ENCODE results near the gene AXL. TPM values are rescaled to one million over a fixed set of nuclear protein-coding genes. Genes with fewer than 3 reads are reported as not detected.
"Not testable (repeated sequence)": the region's sequence is repeated elsewhere in the genome, so short reads cannot be mapped to it uniquely, and the experiment has no call there.

Gene AXL
- total and polyA plus RNA-seq, 9 of the 15 experiments (the other 6 are each of a cell fraction or from before 2014, with no cell fraction given), result 0.80 to 6.6 (median 1.6) TPM

- intact Hi-C loops (cut with micrococcal nuclease) (loop anchor here (5.0 kb wide), 1 partner anchor 34 kb away; the partner anchor contains the start of gene HNRNPUL1), in situ Hi-C loops (cut with MboI) (no loop called here)
- H3K79me2 ChIP-seq (ENCODE audit: control insufficient read depth, insufficient read depth, low read length), result no peaks in the 10 kb centered on the region
- no peaks in the 10 kb centered on the region; a peak in 1 of 5 replicates for H3K27me3 ChIP-seq (ENCODE audit: control insufficient read depth in 2 of 2, insufficient read depth in 2 of 2, low read length in 2 of 2)
- H3K9me3 ChIP-seq (replicated peaks; ENCODE audit: control insufficient read depth, insufficient read depth, low read depth, low read length), result no peaks in the 10 kb centered on the region
- FAIRE-seq (no peak), DNase-seq (ENCODE audit: extremely low read depth in 1 of 4, low spot score in 3 of 4) (no peak), ATAC-seq (no peak)
- ChIA-PET POLR2A (interaction anchor here (0.6 kb wide), 1 partner anchor 124 kb away, joined by 3 read pairs; no protein-coding TSS in a partner anchor), CTCF (ENCODE audit: low intra/inter-chr PET ratio) (no interaction called here)
- no peak for TF ChIP-seq CBX1 (IDR thresholded peaks at IDR 0.05; ENCODE audit: low read depth)
- no peak for TF ChIP-seq NFIX (CRISPR knock-in tag; IDR thresholded peaks at IDR 0.05; ENCODE audit: low read depth)
- no peak for TF ChIP-seq RBM34 (IDR thresholded peaks at IDR 0.05; ENCODE audit: borderline replicate concordance, insufficient read depth, low read length)
- TF ChIP-seq EP400 (IDR thresholded peaks at IDR 0.05), result no peak
- 93% methylated on average over 3 of the region's 3 CpGs for WGBS (ENCODE audit: insufficient coverage, low coverage, missing lambda C conversion rate)
- no peaks in the 10 kb centered on the region for H3K9me1 ChIP-seq (ENCODE audit: control insufficient read depth, insufficient read depth, low read length)
- H3K4me1 ChIP-seq (replicated peaks in 1 of 2; ENCODE audit: control insufficient read depth in 2 of 2, insufficient read depth in 2 of 2, low read length in 2 of 2), result peaks cover 26 to 30% of the 10 kb centered on the region in 2 experiments
- H3K9ac ChIP-seq (ENCODE audit: insufficient read depth in 1 of 2, low read depth in 2 of 2, low read length in 2 of 2), result no peak overlapping the region
- H3K4me3 ChIP-seq, result no peak overlapping the region
- H3K27ac ChIP-seq (ENCODE audit: extremely low read depth, low read depth, low read length), result no peak overlapping the region
- H2AFZ ChIP-seq (ENCODE audit: low read depth, low read length), result no peak overlapping the region
- H3K36me3 ChIP-seq (ENCODE audit: control insufficient read depth, insufficient read depth, low read length), result no peaks in the 10 kb centered on the region
- no peaks in the 10 kb centered on the region for H4K20me1 ChIP-seq (replicated peaks; ENCODE audit: control insufficient read depth, insufficient read depth, low read length)
- no peak overlapping the region for H3K4me2 ChIP-seq (ENCODE audit: insufficient read depth, low read length)
- BruUV-seq (replicated peaks), result no TSS peak
Measured at GRCh38 chr19:41228486-41228885, 9.5 kb downstream of the AXL start.

DNA sequence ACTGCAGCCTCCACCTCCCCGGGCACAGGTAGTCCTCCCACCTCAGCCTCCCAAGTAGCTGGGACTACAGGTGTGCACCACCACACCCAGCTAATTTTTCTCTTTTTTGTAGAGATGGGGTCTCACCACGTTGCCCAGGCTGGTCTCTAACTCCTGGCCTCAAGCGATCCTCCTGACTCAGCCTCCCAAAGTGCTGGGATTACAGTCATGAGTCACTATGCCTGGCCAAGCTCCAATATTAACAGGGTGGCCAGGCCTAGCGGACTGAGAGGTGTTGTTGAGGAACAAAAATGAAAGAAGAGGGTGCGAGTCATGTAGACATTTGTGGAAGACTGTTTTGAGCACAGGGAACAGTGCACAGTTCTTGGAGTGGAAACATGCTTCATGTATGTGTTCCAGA, 10.3 kb downstream of the AXL start:
- ATAC-seq; H3K27me3 ChIP-seq (ENCODE audit: control insufficient read depth in 2 of 2, insufficient read depth in 2 of 2, low read length in 2 of 2); H3K4me3 ChIP-seq; H3K36me3 ChIP-seq (ENCODE audit: control insufficient read depth, insufficient read depth, low read length); BruUV-seq (replicated peaks); H3K9me3 ChIP-seq (replicated peaks; ENCODE audit: control insufficient read depth, insufficient read depth, low read depth, low read length); H3K9me1 ChIP-seq (ENCODE audit: control insufficient read depth, insufficient read depth, low read length); H3K27ac ChIP-seq (ENCODE audit: extremely low read depth, low read depth, low read length); in situ Hi-C loops (cut with MboI); H3K79me2 ChIP-seq (ENCODE audit: control insufficient read depth, insufficient read depth, low read length); H2AFZ ChIP-seq (ENCODE audit: low read depth, low read length); CTCF ChIA-PET (ENCODE audit: low intra/inter-chr PET ratio); FAIRE-seq; H4K20me1 ChIP-seq (replicated peaks; ENCODE audit: control insufficient read depth, insufficient read depth, low read length); H3K4me2 ChIP-seq (ENCODE audit: insufficient read depth, low read length); POLR2A ChIA-PET; H3K9ac ChIP-seq (ENCODE audit: insufficient read depth in 1 of 2, low read depth in 2 of 2, low read length in 2 of 2): not testable (repeated sequence)
- H3K4me1 ChIP-seq (replicated peaks in 1 of 2; ENCODE audit: control insufficient read depth in 2 of 2, insufficient read depth in 2 of 2, low read length in 2 of 2), result peaks cover 23 to 24% of the 10 kb centered on the region in 2 experiments
- DNase-seq (ENCODE audit: extremely low read depth in 1 of 4, low spot score in 3 of 4), result peak in 1 of 4 experiments; percentile 23
- intact Hi-C loops (cut with micrococcal nuclease), result loop anchor here (5.0 kb wide), 1 partner anchor 33 kb away; the partner anchor contains the start of gene HNRNPUL1
- TF ChIP-seq ZNF121 (CRISPR knock-in tag; conservative IDR thresholded peaks at IDR 0.05) (peak; percentile 85), NFIC (IDR thresholded peaks at IDR 0.05) (peak; percentile 85), BCOR (IDR thresholded peaks at IDR 0.05) (peak; percentile 56), KDM1A (IDR thresholded peaks at IDR 0.05) (peak; percentile 24 to 42; a peak in 1 of 4 replicates), NFE2 (IDR thresholded peaks at IDR 0.05; ENCODE audit: low read depth) (peak; percentile 18; the same call in 1 of the 2 replicates)
- TF ChIP-seq, protein P1, sequence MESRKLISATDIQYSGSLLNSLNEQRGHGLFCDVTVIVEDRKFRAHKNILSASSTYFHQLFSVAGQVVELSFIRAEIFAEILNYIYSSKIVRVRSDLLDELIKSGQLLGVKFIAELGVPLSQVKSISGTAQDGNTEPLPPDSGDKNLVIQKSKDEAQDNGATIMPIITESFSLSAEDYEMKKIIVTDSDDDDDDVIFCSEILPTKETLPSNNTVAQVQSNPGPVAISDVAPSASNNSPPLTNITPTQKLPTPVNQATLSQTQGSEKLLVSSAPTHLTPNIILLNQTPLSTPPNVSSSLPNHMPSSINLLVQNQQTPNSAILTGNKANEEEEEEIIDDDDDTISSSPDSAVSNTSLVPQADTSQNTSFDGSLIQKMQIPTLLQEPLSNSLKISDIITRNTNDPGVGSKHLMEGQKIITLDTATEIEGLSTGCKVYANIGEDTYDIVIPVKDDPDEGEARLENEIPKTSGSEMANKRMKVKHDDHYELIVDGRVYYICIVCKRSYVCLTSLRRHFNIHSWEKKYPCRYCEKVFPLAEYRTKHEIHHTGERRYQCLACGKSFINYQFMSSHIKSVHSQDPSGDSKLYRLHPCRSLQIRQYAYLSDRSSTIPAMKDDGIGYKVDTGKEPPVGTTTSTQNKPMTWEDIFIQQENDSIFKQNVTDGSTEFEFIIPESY (CRISPR knock-in tag; IDR thresholded peaks at IDR 0.05), result peak; percentile 58; the same call in 1 of the 2 replicates
- WGBS (ENCODE audit: insufficient coverage, low coverage, missing lambda C conversion rate), result 50% methylated on average over 4 of the region's 5 CpGs
